Ascending aorta (tissue), 2 donors: Measurements from ENCODE around the gene USP3. TPM values are rescaled to one million over a fixed set of nuclear protein-coding genes. Genes with fewer than 3 reads are reported as not detected.
"Not testable (repeated sequence)": the region's sequence is repeated elsewhere in the genome, so short reads cannot be mapped to it uniquely, and the experiment has no call there.

Source experiments
- DNase-seq, 2 donors: peaks; one replicate each; pipeline ENCODE4 v3.0.0-alpha.2; 2019; ENCODE audit warnings: low spot score in 2 of 2
- H3K27ac ChIP-seq, 2 donors: fragments of 200-600 bp; sonication (generic); one replicate each; pipeline ENCODE4 v1.5.1; 2016 to 2017; ENCODE audit warnings: mild to moderate bottlenecking in 1 of 2
- H3K27me3 ChIP-seq: fragments of 200-600 bp; sonication (generic); one replicate; pipeline ENCODE4 v1.5.1; 2017
- H3K36me3 ChIP-seq, 2 donors: fragments of 200-600 bp; sonication (generic); one replicate each; pipeline ENCODE4 v1.5.1; 2016
- H3K4me1 ChIP-seq, 2 donors: fragments of 200-600 bp; sonication (generic); one replicate each; pipeline ENCODE4 v1.5.1; 2016 to 2017; ENCODE audit warnings: mild to moderate bottlenecking in 1 of 2
- H3K4me3 ChIP-seq, 2 donors: fragments of 200-600 bp; sonication (generic); one replicate each; pipeline ENCODE4 v1.5.1; 2016 to 2017; ENCODE audit warnings: mild to moderate bottlenecking in 1 of 2
- H3K9me3 ChIP-seq, 2 donors: fragments of 200-600 bp; sonication (generic); one replicate each; pipeline ENCODE4 v1.5.1; 2016
- CTCF ChIP-seq, 3 experiments: fragments of 200-600 bp in 2 of 3; fragments of 450-650 bp in 1 of 3; sonication (generic) in 2 of 3; IDR thresholded peaks; one replicate each; pipeline ENCODE4 v1.5.1; 2016 to 2019; ENCODE audit warnings: antibody characterized with exemption in 3 of 3, mild to moderate bottlenecking in 1 of 3, moderate library complexity in 1 of 3
- intact Hi-C: fragments of 100-400 bp; cut with DNase I; formaldehyde crosslinking; loops from one replicate; pipeline ENCODE4 v1.15.1; 2023
- total RNA-seq: library from RNA; depleted of rRNA; stranded (reverse); fragments of >200 nt; gene quantifications from one replicate; pipeline ENCODE4 v1.1.0, GENCODE V29; 2016

USP3 gene
- total RNA-seq, 1 donor from 2014 or later, result 61.9 TPM

- Histone ChIP-seq H3K36me3 (no peaks in the 10 kb centered on the region), H3K4me3 (no peak overlapping the region), H3K4me1 (peaks cover 7 to 44% of the 10 kb centered on the region in 2 donors), H3K27me3 (no peaks in the 10 kb centered on the region), H3K27ac (no peak overlapping the region), H3K9me3 (no peaks in the 10 kb centered on the region)
- DNase-seq, result no peak
- intact Hi-C loops, result no loop called here
- TF ChIP-seq CTCF (IDR thresholded peaks at IDR 0.05), result no peak
These were observed 23.8 kb downstream of the USP3 start for GRCh38 chr15:63528138-63528659.

DNA sequence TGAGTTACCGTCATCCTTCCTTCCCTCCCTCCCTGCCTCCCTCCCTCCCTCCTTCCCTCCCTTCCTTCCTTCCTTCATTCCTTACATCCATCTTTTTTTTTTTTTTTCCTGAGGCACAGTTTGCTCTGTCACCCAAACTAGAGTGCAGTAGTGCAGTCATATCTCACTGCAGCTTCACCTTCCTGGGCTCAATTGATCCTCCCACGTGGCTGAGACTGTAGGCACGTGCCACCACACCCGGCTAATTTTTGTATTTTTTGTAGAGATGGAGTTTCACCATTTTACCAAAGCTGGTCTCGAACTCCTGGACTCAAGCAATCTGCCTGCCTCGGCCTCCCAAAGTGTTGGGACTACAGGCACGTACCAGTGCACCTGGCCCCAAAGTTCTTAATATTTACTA, 25.8 kb downstream of the USP3 start:
- Histone ChIP-seq H3K4me3 (no peak overlapping the region), H3K27me3 (no peaks in the 10 kb centered on the region), H3K36me3 (no peaks in the 10 kb centered on the region), H3K27ac (no peak overlapping the region), H3K4me1 (peaks cover 0 to 29% of the 10 kb centered on the region in 2 donors), H3K9me3 (no peaks in the 10 kb centered on the region)
- no peak for TF ChIP-seq CTCF (IDR thresholded peaks at IDR 0.05)
- no peak for DNase-seq
- intact Hi-C loops, result no loop called here

- H3K27me3 ChIP-seq, result no peaks in the 10 kb centered on the region
- intact Hi-C loops, result no loop called here
These were observed 26.4 kb downstream of the USP3 start for GRCh38 chr15:63530752-63531299.

GRCh38 chr15:63531586-63531985, 27.2 kb downstream of the USP3 start:
- no peak overlapping the region for H3K4me3 ChIP-seq
- intact Hi-C loops, result no loop called here
- H3K4me1 ChIP-seq, result peaks cover 0 to 22% of the 10 kb centered on the region in 2 donors

More at GRCh38 chr15:63530752-63531299, 26.4 kb downstream of the USP3 start:
- no peak for DNase-seq
- no peaks in the 10 kb centered on the region for H3K36me3 ChIP-seq
- no peak overlapping the region for H3K27ac ChIP-seq
- H3K9me3 ChIP-seq, result no peaks in the 10 kb centered on the region
- peaks cover 0 to 24% of the 10 kb centered on the region in 2 donors for H3K4me1 ChIP-seq
- H3K4me3 ChIP-seq, result no peak overlapping the region
- no peak for TF ChIP-seq CTCF (IDR thresholded peaks at IDR 0.05)

GRCh38 chr15:63532307-63532744, 27.9 kb downstream of the USP3 start:
- Histone ChIP-seq H3K4me3 (no peak overlapping the region), H3K9me3 (no peaks in the 10 kb centered on the region), H3K4me1 (peaks cover 0 to 15% of the 10 kb centered on the region in 2 donors), H3K27me3 (no peaks in the 10 kb centered on the region), H3K27ac (no peak overlapping the region), H3K36me3 (peaks cover 0 to 2% of the 10 kb centered on the region in 2 donors)
- DNase-seq, result no peak
- TF ChIP-seq CTCF (IDR thresholded peaks at IDR 0.05), result no peak
- intact Hi-C loops, result no loop called here

More at GRCh38 chr15:63531586-63531985, 27.2 kb downstream of the USP3 start:
- no peaks in the 10 kb centered on the region for H3K27me3 ChIP-seq
- no peaks in the 10 kb centered on the region for H3K9me3 ChIP-seq
- H3K36me3 ChIP-seq, result no peaks in the 10 kb centered on the region
- peak in 2 of 3 experiments; percentile 6 to 7 for TF ChIP-seq CTCF (IDR thresholded peaks at IDR 0.05)
- no peak for DNase-seq
- H3K27ac ChIP-seq, result no peak overlapping the region

- DNase-seq, H3K4me3 ChIP-seq, H3K9me3 ChIP-seq, intact Hi-C loops, H3K27me3 ChIP-seq, H3K27ac ChIP-seq, H3K4me1 ChIP-seq: not testable (repeated sequence)
- peaks cover 4 to 16% of the 10 kb centered on the region in 2 donors for H3K36me3 ChIP-seq
These were observed 30.5 kb downstream of the USP3 start for GRCh38 chr15:63534888-63535287.
